Measurements from ENCODE around the gene AP3D1.
A peak's percentile ranks its signal among the peaks of the same experiment; 100 is the strongest.

AP3D1 gene

DNA sequence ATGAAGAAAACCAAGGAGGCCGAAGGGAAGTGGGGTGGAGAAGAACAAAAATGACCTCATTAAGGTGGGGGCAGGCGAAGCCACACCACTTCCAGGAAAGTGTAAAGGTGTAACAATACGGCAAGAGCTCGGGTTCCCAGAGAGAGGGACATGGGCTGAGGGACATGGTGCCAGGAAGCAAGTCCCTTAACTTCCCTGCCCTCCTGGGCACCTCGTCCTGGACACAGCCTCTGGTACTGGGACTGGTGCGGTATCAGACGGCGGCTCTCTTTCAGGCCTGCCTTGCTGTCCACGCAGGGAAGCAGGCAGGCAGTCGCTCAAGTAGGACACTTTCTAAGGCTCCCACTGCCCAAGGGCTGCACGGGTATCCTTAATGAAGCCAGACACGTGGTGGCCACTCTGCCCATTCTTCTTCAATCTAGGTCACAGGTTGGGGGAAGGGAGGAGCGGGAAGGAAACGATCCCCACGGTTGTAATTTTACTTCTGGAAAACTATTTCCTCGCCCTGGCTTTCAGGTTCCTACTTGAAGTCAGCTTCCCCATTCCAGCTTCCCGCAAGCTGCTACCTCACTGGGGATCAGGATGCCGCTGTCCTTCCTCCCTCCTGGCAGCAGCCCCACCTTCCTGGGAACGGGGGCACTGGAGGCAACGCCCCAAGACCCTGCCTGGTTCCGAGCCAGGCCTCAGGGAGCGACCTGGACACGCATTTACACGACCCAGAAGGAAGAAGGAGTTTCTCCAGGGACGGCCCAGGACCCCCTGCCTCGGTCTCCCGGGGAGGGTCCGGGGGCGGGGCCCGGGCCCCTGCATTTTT, 1.2 kb downstream of the AP3D1 start:
- CTCF ChIA-PET: no interaction called here
- Mint-ChIP-seq H3K36me3 (peaks cover 18% of the 10 kb centered on the region), H3K4me1 (peaks cover 51% of the 10 kb centered on the region), H3K27ac (peak overlapping the region; percentile 73), H3K27me3 (peaks cover 3% of the 10 kb centered on the region), H3K9me3 (no peaks in the 10 kb centered on the region), H3K4me3 (peak overlapping the region; percentile 73)
- DNase-seq: peak; percentile 31

DNA sequence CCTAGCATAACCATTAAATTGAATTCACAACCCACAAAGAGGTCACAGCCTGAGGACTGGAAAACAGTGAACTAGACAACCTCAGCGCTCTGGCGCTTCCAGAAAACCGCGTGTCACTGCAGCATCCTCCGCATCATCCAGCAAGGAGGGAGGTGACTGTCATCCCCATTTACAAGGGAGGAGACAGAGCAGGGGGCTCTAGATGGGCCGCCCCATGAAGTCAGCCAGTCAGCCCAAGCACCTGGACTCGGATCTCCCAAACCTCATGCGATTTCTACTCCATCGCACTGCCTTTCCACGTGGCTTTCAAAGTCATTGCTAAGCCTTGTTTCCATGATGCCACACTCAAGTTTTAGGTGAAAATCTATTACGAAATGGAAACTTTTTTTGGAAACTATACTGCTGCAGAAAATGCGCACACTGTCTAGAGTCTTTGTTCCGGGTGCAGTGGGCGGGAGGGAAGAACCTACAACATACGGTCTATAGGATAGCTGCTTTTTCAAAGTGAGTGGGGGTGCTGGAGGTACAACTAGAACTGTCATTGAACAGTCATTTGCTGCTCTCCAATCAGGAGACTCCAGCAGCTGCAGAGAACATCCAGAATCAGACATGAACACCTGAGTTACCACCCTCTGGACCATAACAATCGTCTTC, 2.8 kb downstream of the AP3D1 start:
- H3K36me3 Mint-ChIP-seq: peaks cover 18% of the 10 kb centered on the region
- peak overlapping the region; percentile 23 for H3K4me3 Mint-ChIP-seq
- H3K27me3 Mint-ChIP-seq: no peaks in the 10 kb centered on the region
- CTCF ChIA-PET: interaction anchor here (1.1 kb wide), 1 partner anchor 129 kb away, joined by 3 read pairs; no protein-coding TSS in a partner anchor
- peak overlapping the region; percentile 55 for H3K27ac Mint-ChIP-seq
- DNase-seq: no peak
- H3K9me3 Mint-ChIP-seq: no peaks in the 10 kb centered on the region
- peaks cover 51% of the 10 kb centered on the region for H3K4me1 Mint-ChIP-seq

DNA sequence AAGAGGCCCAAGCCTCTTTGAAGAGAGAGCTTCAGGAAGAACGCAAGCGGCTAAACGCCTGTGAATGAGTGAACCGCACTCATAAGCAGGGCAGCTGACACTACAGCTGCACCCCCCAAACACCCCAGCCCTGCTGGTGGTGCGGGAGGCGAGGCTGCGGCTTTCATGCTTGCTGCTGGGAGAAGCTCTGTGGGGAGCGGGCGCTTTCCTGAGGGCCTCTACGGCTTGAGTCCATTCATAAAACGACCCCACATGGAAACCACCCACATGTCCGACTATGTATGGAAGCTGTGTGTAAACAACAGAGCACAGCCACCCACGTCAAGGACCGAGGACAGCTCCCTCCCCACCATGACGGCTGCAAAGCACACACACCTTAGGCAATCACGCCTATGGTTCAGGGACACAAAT, 5.5 kb downstream of the AP3D1 start:
- Mint-ChIP-seq H3K36me3 (peaks cover 20% of the 10 kb centered on the region), H3K4me3 (no peak overlapping the region), H3K4me1 (peaks cover 39% of the 10 kb centered on the region), H3K27ac (no peak overlapping the region), H3K27me3 (no peaks in the 10 kb centered on the region), H3K9me3 (no peaks in the 10 kb centered on the region)
- no peak for DNase-seq
- CTCF ChIA-PET: interaction anchor here (0.9 kb wide), 1 partner anchor 24 kb away, joined by 4 read pairs; no protein-coding TSS in a partner anchor

DNA sequence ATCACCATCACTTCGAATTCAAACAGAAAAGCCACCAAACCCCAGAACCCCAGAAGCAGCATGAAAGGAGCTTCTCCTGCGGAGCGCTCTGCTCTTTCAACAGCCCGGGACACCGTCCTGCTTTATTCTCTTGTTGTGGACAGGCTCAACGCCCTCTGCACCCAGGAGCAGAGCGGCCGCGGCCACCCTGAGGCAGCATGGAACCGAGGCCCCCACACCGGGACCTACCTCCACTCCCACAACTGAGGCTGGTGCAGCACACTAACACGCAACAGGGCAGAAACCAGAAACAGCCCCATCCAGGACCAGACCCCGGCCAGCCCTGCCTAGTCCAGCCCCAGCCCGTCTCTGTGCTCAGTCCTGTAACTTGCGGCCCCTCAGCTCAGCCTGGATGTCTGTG, 7.2 kb downstream of the AP3D1 start:
- Mint-ChIP-seq H3K9me3 (no peaks in the 10 kb centered on the region), H3K4me3 (no peak overlapping the region), H3K4me1 (peaks cover 26% of the 10 kb centered on the region), H3K27ac (no peak overlapping the region), H3K36me3 (peaks cover 19% of the 10 kb centered on the region), H3K27me3 (no peaks in the 10 kb centered on the region)
- CTCF ChIA-PET: no interaction called here
- no peak for DNase-seq

DNA sequence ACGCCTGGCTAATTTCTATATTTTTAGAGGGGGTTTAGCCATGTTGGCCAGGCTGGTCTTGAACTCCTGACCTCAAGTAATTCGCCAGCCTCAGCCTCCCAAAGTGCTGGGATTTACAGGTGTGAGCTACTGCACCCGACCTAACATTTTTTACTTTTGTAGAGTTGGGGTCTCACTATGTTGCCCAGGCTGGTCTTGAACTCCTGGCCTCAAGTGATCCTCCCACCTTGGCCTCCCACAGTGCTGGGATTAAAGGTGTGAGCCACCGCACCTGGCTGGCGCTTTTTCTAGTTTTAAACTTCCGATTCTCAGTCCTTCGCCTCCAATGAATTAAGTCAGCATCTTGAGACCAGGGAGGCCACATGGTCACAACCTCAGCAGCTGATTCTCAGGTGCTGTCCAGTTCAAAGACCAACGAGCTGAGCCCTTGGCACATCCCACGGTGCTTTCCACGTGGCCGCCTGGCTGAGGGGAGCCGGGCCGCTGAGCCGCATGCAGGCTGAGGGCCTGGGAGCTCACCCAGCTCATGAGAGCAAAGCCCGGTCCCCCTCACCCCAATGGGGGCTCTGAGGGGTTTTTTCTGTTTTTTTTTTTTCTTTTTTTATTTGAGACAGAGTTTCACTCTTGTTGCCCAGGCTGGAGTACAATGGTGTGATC, 9.1 kb downstream of the AP3D1 start:
- CTCF ChIA-PET: no interaction called here
- Mint-ChIP-seq H3K27ac (no peak overlapping the region), H3K36me3 (peaks cover 21% of the 10 kb centered on the region), H3K9me3 (no peaks in the 10 kb centered on the region), H3K27me3 (no peaks in the 10 kb centered on the region), H3K4me3 (no peak overlapping the region), H3K4me1 (peaks cover 15% of the 10 kb centered on the region)
- DNase-seq: no peak

DNA sequence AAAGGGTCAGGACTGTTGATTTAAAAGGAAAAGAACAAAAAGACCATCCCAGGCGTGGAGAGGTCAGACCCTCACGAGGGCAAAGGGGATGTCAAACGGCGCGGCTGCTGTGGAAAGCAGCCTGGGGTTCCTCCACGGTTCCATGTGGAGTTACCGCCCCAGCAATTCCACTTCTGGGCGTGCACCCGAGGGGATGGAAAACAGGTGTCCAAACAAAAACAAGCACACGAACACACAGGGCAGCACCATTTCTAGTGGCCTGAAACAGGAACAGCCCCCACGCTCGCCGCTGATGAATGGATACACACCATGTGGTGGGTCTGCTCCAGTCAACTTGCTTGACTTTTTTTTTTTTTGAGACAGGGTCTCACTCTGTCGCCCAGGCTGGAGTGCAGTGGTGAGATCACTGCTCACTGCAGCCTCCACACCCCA, 11.2 kb downstream of the AP3D1 start:
- H3K27me3 Mint-ChIP-seq: no peaks in the 10 kb centered on the region
- H3K9me3 Mint-ChIP-seq: no peaks in the 10 kb centered on the region
- no peak overlapping the region for H3K4me3 Mint-ChIP-seq
- H3K27ac Mint-ChIP-seq: no peak overlapping the region
- DNase-seq: no peak
- CTCF ChIA-PET: no interaction called here
- H3K4me1 Mint-ChIP-seq: peaks cover 5% of the 10 kb centered on the region
- peaks cover 25% of the 10 kb centered on the region for H3K36me3 Mint-ChIP-seq

DNA sequence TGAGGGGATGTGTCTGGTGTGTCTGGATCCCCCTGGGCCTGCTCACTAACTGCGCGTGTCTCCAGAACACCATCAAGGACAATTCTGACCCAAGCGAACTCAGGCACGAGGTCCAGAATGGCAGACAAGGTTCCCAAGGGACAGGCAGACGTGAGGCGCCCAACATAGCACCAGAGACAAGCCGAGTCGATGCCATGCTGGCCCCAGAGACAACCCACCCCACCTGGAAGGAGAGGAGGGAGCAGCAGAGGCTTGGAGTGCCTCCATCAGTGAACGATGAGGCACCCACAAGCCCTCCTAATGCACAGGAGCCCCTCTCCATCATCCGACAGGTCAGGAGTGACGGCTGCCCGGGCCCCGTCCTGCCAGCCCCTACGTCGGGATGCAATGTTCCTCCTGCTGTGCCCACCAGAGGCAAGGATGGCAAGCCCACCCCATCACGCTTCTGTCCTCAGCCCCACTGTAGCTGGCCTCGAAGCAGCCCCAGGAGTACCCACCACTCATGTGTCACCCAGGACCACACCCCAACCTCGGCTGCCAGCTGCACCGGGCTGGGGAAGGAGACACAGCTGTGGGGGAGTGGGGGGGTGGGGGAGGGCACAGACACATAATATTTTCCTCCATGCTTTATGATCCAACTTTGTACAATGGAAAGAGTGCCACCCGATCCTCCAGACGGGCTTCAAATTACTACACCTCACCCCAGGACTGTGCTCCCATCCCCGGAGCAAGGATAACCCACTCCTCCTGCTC, 11.8 kb downstream of the AP3D1 start:
- Mint-ChIP-seq H3K9me3 (no peaks in the 10 kb centered on the region), H3K27me3 (no peaks in the 10 kb centered on the region), H3K36me3 (peaks cover 25% of the 10 kb centered on the region), H3K4me1 (peaks cover 2% of the 10 kb centered on the region), H3K27ac (no peak overlapping the region), H3K4me3 (no peak overlapping the region)
- no peak for DNase-seq
- CTCF ChIA-PET: no interaction called here

DNA sequence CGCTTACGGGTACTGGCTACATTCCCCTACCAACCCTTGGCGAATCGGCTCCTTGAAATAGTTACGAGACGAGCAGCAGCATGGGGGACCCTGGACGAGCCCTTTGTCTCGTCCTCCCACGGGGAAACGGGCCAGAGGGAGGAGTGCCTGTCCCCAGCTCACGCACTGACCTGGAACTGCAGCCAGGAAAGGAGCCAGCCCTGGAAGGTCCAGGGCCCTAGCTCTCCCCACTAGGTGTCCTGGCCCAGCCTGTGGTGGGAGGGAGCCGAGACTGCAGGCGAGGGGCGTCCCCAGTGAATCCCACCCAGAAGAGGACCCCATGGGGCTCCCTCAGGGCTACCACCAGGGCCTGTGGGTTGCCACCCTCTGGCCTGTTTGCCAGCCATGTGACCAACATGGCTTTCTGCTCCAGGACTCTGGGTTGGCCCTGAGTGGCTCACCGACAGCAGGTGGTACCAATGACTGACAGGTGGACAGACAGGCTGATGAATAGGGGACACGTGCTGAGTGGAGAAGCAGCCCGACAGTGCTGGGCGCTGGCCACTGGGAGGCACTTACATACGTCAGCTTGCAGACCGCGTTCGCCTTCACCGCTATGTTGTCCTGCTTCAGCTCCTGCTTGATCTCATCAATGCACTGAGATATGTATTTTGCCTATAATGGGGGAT, 13.2 kb downstream of the AP3D1 start:
- Mint-ChIP-seq H3K27ac (peak overlapping the region; percentile 16), H3K36me3 (peaks cover 27% of the 10 kb centered on the region), H3K9me3 (no peaks in the 10 kb centered on the region), H3K27me3 (no peaks in the 10 kb centered on the region), H3K4me3 (no peak overlapping the region), H3K4me1 (peaks cover 2% of the 10 kb centered on the region)
- DNase-seq: no peak
- CTCF ChIA-PET: interaction anchor here (0.5 to 1.2 kb wide), 3 partner anchors 14 to 114 kb away, joined by 3 to 4 read pairs (median 3); no protein-coding TSS in a partner anchor

DNA sequence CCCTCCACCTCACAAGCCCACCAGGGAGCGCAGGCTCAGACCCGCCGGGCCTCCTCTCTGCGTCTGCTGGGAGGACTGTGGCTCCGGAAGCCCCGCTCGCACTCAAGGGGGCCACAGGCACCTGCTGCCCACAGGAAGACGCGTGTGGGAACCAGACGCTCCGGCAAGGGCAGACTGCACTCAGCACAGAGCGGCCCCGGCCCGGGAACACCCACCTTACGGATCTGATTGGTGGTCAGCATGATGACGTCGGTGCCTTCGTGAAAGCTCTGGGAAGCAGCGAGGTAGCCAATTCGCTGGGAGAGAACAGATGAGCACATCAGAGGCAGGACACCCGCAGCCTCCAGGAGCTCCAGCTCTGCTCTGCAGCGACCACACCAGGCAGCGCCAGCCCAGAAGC, 14.6 kb downstream of the AP3D1 start:
- Mint-ChIP-seq H3K36me3 (peaks cover 39% of the 10 kb centered on the region), H3K9me3 (no peaks in the 10 kb centered on the region), H3K4me1 (no peaks in the 10 kb centered on the region), H3K4me3 (no peak overlapping the region), H3K27ac (no peak overlapping the region), H3K27me3 (no peaks in the 10 kb centered on the region)
- DNase-seq: no peak
- CTCF ChIA-PET: interaction anchor here (1.2 kb wide), 1 partner anchor 13 kb away, joined by 3 read pairs; no protein-coding TSS in a partner anchor

DNA sequence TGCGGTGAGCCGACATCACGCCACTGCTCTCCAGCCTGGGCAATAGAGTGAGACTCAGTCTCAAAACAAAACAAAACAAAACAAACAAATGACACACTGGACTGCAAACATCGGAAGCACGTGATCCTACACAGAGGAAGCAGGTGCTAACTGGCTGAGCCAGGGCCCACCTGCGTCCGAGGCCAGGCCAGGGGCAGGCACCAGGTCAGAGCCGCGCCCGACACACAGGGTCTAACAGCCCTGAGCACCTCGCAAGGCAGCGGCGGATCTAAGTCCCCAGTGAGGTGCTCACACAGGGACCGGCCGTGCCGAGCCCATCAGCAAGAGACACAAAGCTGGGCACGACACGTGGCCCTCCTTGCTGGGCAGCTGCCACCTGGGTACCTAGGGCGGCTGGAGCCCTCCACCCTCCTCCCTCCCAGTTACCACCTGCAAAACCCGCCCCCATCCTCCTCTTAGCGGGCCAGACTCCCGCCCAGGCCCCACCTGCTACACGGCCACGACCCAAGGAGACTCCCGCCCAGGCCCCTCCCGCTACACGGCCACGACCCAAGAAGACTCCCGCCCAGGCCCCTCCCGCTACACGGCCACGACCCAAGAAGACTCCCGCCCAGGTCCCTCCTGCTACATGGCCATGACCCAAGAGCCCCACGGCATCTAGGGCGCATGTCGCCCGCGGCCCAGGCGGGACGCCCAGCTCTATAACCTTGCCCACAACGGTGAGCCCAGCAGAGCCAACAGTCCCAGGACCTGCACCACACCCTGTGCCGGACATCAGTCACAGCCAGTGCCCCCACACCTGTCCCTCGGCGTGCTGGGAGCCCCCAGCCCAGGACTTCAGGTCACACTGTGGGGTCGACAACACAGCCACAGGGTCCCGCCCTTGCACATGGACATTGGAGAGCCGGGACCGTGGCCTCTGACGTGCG, 15.6 kb downstream of the AP3D1 start:
- no peak overlapping the region for H3K4me3 Mint-ChIP-seq
- H3K27ac Mint-ChIP-seq: no peak overlapping the region
- CTCF ChIA-PET: no interaction called here
- no peaks in the 10 kb centered on the region for H3K27me3 Mint-ChIP-seq
- peaks cover 37% of the 10 kb centered on the region for H3K36me3 Mint-ChIP-seq
- no peak for DNase-seq
- no peaks in the 10 kb centered on the region for H3K9me3 Mint-ChIP-seq
- no peaks in the 10 kb centered on the region for H3K4me1 Mint-ChIP-seq

DNA sequence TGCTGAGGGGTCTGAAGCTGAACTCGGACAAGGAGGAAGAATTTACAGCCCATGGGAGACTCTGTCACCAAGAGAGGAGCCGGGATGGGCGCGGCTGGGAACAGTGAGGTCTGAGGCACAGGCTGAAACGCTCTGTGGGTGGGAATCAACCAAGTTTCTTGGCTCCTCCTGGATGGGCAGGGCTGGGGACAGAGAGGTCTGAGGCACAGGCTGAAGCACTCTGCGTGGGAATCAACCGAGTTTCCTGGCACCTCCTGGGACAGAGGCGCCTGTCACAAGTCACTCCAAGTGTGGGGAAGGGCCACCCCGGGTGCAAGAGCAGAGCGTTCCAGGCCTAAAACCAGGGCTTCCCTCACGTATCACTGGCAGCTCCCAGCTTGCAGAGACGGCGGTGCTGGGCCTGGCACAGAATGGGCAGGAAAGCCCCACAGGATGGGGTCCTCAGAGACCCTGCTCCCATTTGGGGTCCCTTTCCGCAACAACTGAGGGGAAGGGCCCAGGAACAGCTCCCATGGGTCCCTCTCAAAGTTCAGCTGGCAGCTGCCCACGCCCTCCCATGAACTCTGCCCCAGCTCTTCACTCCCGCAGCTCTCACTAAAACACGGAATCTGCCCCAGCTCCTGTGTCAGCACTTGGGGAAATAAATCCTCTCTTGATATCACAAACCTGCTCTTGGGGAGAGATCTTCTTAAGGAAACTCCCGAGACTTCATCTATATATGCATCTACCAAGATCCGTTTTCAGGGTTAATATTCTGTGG, 18.5 kb downstream of the AP3D1 start:
- H3K27ac Mint-ChIP-seq: no peak overlapping the region

DNA sequence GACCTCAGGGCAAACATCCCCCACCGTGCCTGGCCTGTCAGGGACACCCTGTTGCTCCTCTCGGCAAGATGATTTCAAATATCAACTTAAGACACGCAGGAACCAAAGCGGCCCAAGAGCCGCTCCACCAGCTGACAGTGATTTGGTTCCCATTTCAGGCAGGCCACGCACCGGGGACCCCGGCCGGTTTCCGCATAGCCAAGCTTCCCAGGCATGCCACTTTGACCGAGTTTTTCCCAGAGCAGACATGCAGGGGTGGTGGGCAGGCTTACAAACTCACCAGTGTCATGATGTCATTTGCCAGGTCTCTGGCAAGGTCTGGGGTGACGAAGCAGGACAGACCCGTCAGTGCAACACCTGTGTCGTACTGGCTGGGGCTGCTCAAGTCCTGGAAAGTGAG, 19.2 kb downstream of the AP3D1 start:
- no peak overlapping the region for H3K27ac Mint-ChIP-seq
- no peaks in the 10 kb centered on the region for H3K9me3 Mint-ChIP-seq
- H3K4me1 Mint-ChIP-seq: no peaks in the 10 kb centered on the region
- no peak for DNase-seq
- CTCF ChIA-PET: no interaction called here
- no peak overlapping the region for H3K4me3 Mint-ChIP-seq
- peaks cover 35% of the 10 kb centered on the region for H3K36me3 Mint-ChIP-seq
- no peaks in the 10 kb centered on the region for H3K27me3 Mint-ChIP-seq

More for the DNA sequence above, 18.5 kb downstream of the AP3D1 start:
- DNase-seq: no peak
- no peaks in the 10 kb centered on the region for H3K4me1 Mint-ChIP-seq
- CTCF ChIA-PET: no interaction called here
- H3K27me3 Mint-ChIP-seq: no peaks in the 10 kb centered on the region
- H3K4me3 Mint-ChIP-seq: no peak overlapping the region
- H3K36me3 Mint-ChIP-seq: peaks cover 35% of the 10 kb centered on the region
- no peaks in the 10 kb centered on the region for H3K9me3 Mint-ChIP-seq

All from activated naive CD4-positive, alpha-beta T cell treated with anti-CD3 and anti-CD28 coated beads, Interleukin-2, amount 10 ng/mL, durations not matched to agents 7 days and 5 days (primary cell).